Ascending aorta (tissue), 2 donors: ENCODE results near the gene SRGAP3. TPM values are rescaled to one million over a fixed set of nuclear protein-coding genes. Genes with fewer than 3 reads are reported as not detected.

Experiments
- DNase-seq, 2 donors: peaks; one replicate each; pipeline ENCODE4 v3.0.0-alpha.2; 2019; ENCODE audit warnings: low spot score in 2 of 2
- H3K27ac ChIP-seq, 2 donors: fragments of 200-600 bp; sonication (generic); one replicate each; pipeline ENCODE4 v1.5.1; 2016 to 2017; ENCODE audit warnings: mild to moderate bottlenecking in 1 of 2
- H3K27me3 ChIP-seq: fragments of 200-600 bp; sonication (generic); one replicate; pipeline ENCODE4 v1.5.1; 2017
- H3K36me3 ChIP-seq, 2 donors: fragments of 200-600 bp; sonication (generic); one replicate each; pipeline ENCODE4 v1.5.1; 2016
- H3K4me1 ChIP-seq, 2 donors: fragments of 200-600 bp; sonication (generic); one replicate each; pipeline ENCODE4 v1.5.1; 2016 to 2017; ENCODE audit warnings: mild to moderate bottlenecking in 1 of 2
- H3K4me3 ChIP-seq, 2 donors: fragments of 200-600 bp; sonication (generic); one replicate each; pipeline ENCODE4 v1.5.1; 2016 to 2017; ENCODE audit warnings: mild to moderate bottlenecking in 1 of 2
- H3K9me3 ChIP-seq, 2 donors: fragments of 200-600 bp; sonication (generic); one replicate each; pipeline ENCODE4 v1.5.1; 2016
- CTCF ChIP-seq, 3 experiments: fragments of 200-600 bp in 2 of 3; fragments of 450-650 bp in 1 of 3; sonication (generic) in 2 of 3; IDR thresholded peaks; one replicate each; pipeline ENCODE4 v1.5.1; 2016 to 2019; ENCODE audit warnings: antibody characterized with exemption in 3 of 3, mild to moderate bottlenecking in 1 of 3, moderate library complexity in 1 of 3
- intact Hi-C: fragments of 100-400 bp; cut with DNase I; formaldehyde crosslinking; loops from one replicate; pipeline ENCODE4 v1.15.1; 2023
- total RNA-seq: library from RNA; depleted of rRNA; stranded (reverse); fragments of >200 nt; gene quantifications from one replicate; pipeline ENCODE4 v1.1.0, GENCODE V29; 2016

Gene SRGAP3
- total RNA-seq, 1 donor from 2014 or later, result 1.6 TPM

- no peak overlapping the region for H3K4me3 ChIP-seq
- H3K36me3 ChIP-seq, result no peaks in the 10 kb centered on the region
- H3K27ac ChIP-seq, result no peak overlapping the region
- no peaks in the 10 kb centered on the region for H3K27me3 ChIP-seq
- no peak for DNase-seq
- no peaks in the 10 kb centered on the region for H3K4me1 ChIP-seq
- peaks cover 0 to 7% of the 10 kb centered on the region in 2 donors for H3K9me3 ChIP-seq
- no peak for TF ChIP-seq CTCF (IDR thresholded peaks at IDR 0.05)
- intact Hi-C loops, result no loop called here
Observed at GRCh38 chr3:8976540-8977182, 272.8 kb downstream of the SRGAP3 start.

- H3K9me3 ChIP-seq, result peaks cover 0 to 7% of the 10 kb centered on the region in 2 donors
- intact Hi-C loops, result no loop called here
- TF ChIP-seq CTCF (IDR thresholded peaks at IDR 0.05), result no peak
Observed at GRCh38 chr3:8975081-8976020, 274.1 kb downstream of the SRGAP3 start.

GRCh38 chr3:8974458-8974857, 275.0 kb downstream of the SRGAP3 start:
- intact Hi-C loops, result no loop called here
- Histone ChIP-seq H3K27me3 (no peaks in the 10 kb centered on the region), H3K4me1 (no peaks in the 10 kb centered on the region), H3K27ac (no peak overlapping the region), H3K9me3 (peaks cover 0 to 7% of the 10 kb centered on the region in 2 donors), H3K36me3 (no peaks in the 10 kb centered on the region), H3K4me3 (no peak overlapping the region)
- DNase-seq, result no peak
- no peak for TF ChIP-seq CTCF (IDR thresholded peaks at IDR 0.05)

More at GRCh38 chr3:8975081-8976020, 274.1 kb downstream of the SRGAP3 start:
- no peaks in the 10 kb centered on the region for H3K27me3 ChIP-seq
- no peak overlapping the region for H3K27ac ChIP-seq
- H3K4me1 ChIP-seq, result no peaks in the 10 kb centered on the region
- H3K36me3 ChIP-seq, result no peaks in the 10 kb centered on the region
- DNase-seq, result no peak
- H3K4me3 ChIP-seq, result no peak overlapping the region

- Histone ChIP-seq H3K27me3 (no peaks in the 10 kb centered on the region), H3K36me3 (no peaks in the 10 kb centered on the region), H3K4me1 (no peaks in the 10 kb centered on the region), H3K4me3 (no peak overlapping the region), H3K27ac (no peak overlapping the region), H3K9me3 (no peaks in the 10 kb centered on the region)
- DNase-seq, result no peak
- intact Hi-C loops, result no loop called here
- no peak for TF ChIP-seq CTCF (IDR thresholded peaks at IDR 0.05)
Observed at GRCh38 chr3:8972639-8973038, 276.8 kb downstream of the SRGAP3 start.

GRCh38 chr3:8970971-8971589, 278.4 kb downstream of the SRGAP3 start:
- Histone ChIP-seq H3K4me3 (no peak overlapping the region), H3K27me3 (no peaks in the 10 kb centered on the region), H3K4me1 (no peaks in the 10 kb centered on the region), H3K27ac (no peak overlapping the region), H3K9me3 (no peaks in the 10 kb centered on the region), H3K36me3 (no peaks in the 10 kb centered on the region)
- intact Hi-C loops, result loop anchor here (1.0 kb wide), 2 partner anchors 96 to 331 kb away; no protein-coding TSS in a partner anchor
- TF ChIP-seq CTCF (IDR thresholded peaks at IDR 0.05), result peak; percentile 90 to 98 (median 95)
- DNase-seq, result peak in 1 of 2 donors; percentile 75
